Right lobe of liver (tissue), 6 donors: ENCODE measurements around the gene TSPAN8. TPM values are rescaled to one million over a fixed set of nuclear protein-coding genes. Genes with fewer than 3 reads are reported as not detected.

Experiments
- ATAC-seq, 4 donors: fragments of 200-7000 bp; cut with Tn5 transposase; one replicate each; pipeline ENCODE4 v1.9.1; 2020; ENCODE audit warnings: mild to moderate bottlenecking in 4 of 4, moderate library complexity in 4 of 4
- DNase-seq, 3 donors: peaks; one replicate each; pipeline ENCODE4 v3.0.0-alpha.2; 2020
- H3K27ac ChIP-seq, 3 donors: fragments of 200-600 bp; one replicate each; pipeline ENCODE4 v1.8.0; 2022
- H3K27me3 ChIP-seq, 2 donors: fragments of 200-600 bp; one replicate each; pipeline ENCODE4 v1.8.0; 2022
- H3K36me3 ChIP-seq, 4 donors: fragments of 200-600 bp; sonication (generic) in 1 of 4; one replicate each; pipeline versions ENCODE4 v1.5.1 to v1.8.0; 2017 to 2022; ENCODE audit warnings: control low read depth in 1 of 4
- H3K4me1 ChIP-seq, 4 donors: fragments of 200-600 bp; sonication (generic) in 1 of 4; one replicate each; pipeline versions ENCODE4 v1.5.1 to v1.8.0; 2017 to 2022; ENCODE audit warnings: control low read depth in 1 of 4
- H3K4me3 ChIP-seq, 3 donors: fragments of 200-600 bp; one replicate each; pipeline ENCODE4 v1.8.0; 2022
- H3K9me3 ChIP-seq, 4 donors: fragments of 200-600 bp; sonication (generic) in 1 of 4; one replicate each; pipeline versions ENCODE4 v1.5.1 to v1.8.0; 2017 to 2022; ENCODE audit warnings: control low read depth in 1 of 4
- POLR2A ChIP-seq: fragments of 450-650 bp; IDR thresholded peaks from one replicate; pipeline ENCODE4 v1.6.1; 2017; ENCODE audit warnings: antibody characterized with exemption, mild to moderate bottlenecking
- WGBS: methylation state at CpG from one replicate; pipeline ENCODE4 v1.1.6; 2018; ENCODE audit warnings: low coverage, low lambda C conversion rate; ENCODE audit not compliant: insufficient coverage; ENCODE audit errors: missing lambda C conversion rate; 5-methylcytosine and 5-hydroxymethylcytosine counted together
- intact Hi-C, 2 donors: fragments of 100-400 bp; cut with DNase I; formaldehyde crosslinking; loops; one replicate each; pipeline versions ENCODE4 v1.11.2 to v1.14.1; 2022
- total RNA-seq, 6 experiments: library from RNA; depleted of rRNA in 2 of 6; stranded (reverse); fragments of >200 nt in 2 of 6; fragmentation: NEBNext Ultra II Directional in 3 of 6; extraction: Animal tissue kit (Norgen Biotek cat#: 25700) in 3 of 6; gene quantifications; one replicate each; pipeline versions ENCODE4 v1.1.0 to v1.2.4, GENCODE V29; 2016 to 2023
- TF ChIP-seq, protein P1 (sequence below), 4 donors: fragments of 200-600 bp in 3 of 4; fragments of 450-650 bp in 1 of 4; IDR thresholded peaks; one replicate each; pipeline versions ENCODE4 v1.5.1 to v1.8.0; 2016 to 2022; ENCODE audit warnings: antibody characterized with exemption in 4 of 4, mild to moderate bottlenecking in 2 of 4
- donor health status: DM: no; HTN: yes; CAD: no.
- donor health status: DM: no; HTN: no; CAD: no.
- donor health status: DM: no; HTN: no; CAD: no.
- donor health status: DM: no; HTN: yes; CAD: no.
- donor health status: DM: no; HTN: yes; CAD: no.

The TSPAN8 gene
- total RNA-seq, 6 experiments from 2014 or later = 2.0 to 12.6 (median 7.8) TPM

DNA sequence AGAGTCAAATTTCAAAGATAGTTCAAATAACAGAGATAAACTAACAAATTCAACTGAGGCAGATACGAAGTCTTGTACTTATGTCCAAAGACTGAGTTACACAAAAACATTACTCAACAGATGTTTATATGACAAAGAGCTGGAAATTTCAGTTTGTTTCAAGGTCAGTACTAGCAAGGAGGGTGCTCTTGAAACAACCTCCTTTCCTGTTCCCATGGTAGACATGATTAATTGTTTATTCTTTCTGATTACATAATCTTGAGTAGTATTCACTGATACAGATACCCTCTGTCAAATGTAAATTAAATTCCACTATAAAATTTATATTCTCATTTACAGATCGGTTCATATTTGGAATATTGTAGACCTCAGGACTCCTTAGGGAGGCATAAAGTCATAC, 23.4 kb downstream of the TSPAN8 start:
- Histone ChIP-seq H3K36me3 (no peaks in the 10 kb centered on the region), H3K27me3 (no peaks in the 10 kb centered on the region), H3K9me3 (no peaks in the 10 kb centered on the region), H3K27ac (no peak overlapping the region), H3K4me3 (no peak overlapping the region), H3K4me1 (peaks cover 0 to 6% (median 0%) of the 10 kb centered on the region in 4 donors)
- whole genome bisulfite sequencing = 33% methylated on average over 2 of the region's 2 CpGs
- DNase-seq (no peak), ATAC-seq (peak in 1 of 4 donors; percentile 30)
- intact Hi-C loops = no loop called here
- no peak for TF ChIP-seq POLR2A
- TF ChIP-seq, protein P1, sequence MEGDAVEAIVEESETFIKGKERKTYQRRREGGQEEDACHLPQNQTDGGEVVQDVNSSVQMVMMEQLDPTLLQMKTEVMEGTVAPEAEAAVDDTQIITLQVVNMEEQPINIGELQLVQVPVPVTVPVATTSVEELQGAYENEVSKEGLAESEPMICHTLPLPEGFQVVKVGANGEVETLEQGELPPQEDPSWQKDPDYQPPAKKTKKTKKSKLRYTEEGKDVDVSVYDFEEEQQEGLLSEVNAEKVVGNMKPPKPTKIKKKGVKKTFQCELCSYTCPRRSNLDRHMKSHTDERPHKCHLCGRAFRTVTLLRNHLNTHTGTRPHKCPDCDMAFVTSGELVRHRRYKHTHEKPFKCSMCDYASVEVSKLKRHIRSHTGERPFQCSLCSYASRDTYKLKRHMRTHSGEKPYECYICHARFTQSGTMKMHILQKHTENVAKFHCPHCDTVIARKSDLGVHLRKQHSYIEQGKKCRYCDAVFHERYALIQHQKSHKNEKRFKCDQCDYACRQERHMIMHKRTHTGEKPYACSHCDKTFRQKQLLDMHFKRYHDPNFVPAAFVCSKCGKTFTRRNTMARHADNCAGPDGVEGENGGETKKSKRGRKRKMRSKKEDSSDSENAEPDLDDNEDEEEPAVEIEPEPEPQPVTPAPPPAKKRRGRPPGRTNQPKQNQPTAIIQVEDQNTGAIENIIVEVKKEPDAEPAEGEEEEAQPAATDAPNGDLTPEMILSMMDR (IDR thresholded peaks at IDR 0.05) = no peak

- Histone ChIP-seq H3K36me3 (no peaks in the 10 kb centered on the region), H3K4me1 (peaks cover 0 to under 1% (median 0%) of the 10 kb centered on the region in 4 donors), H3K9me3 (no peaks in the 10 kb centered on the region), H3K4me3 (no peak overlapping the region), H3K27ac (no peak overlapping the region), H3K27me3 (no peaks in the 10 kb centered on the region)
- intact Hi-C loops = no loop called here
- no peak for TF ChIP-seq POLR2A
- TF ChIP-seq, protein P1 (IDR thresholded peaks at IDR 0.05) = no peak
- WGBS = 17% methylated on average over 1 of the region's 1 CpG
- ATAC-seq (no peak), DNase-seq (no peak)
Measured at GRCh38 chr12:71130521-71131069, 27.2 kb downstream of the TSPAN8 start.

- ATAC-seq (no peak), DNase-seq (no peak)
- Histone ChIP-seq H3K4me3 (no peak overlapping the region), H3K36me3 (no peaks in the 10 kb centered on the region), H3K9me3 (no peaks in the 10 kb centered on the region), H3K4me1 (peaks cover 0 to 5% (median 0%) of the 10 kb centered on the region in 4 donors), H3K27me3 (no peaks in the 10 kb centered on the region), H3K27ac (no peak overlapping the region)
- no peak for TF ChIP-seq POLR2A
- TF ChIP-seq, protein P1 (IDR thresholded peaks at IDR 0.05) = no peak
- 49% methylated on average over 2 of the region's 2 CpGs for WGBS
- intact Hi-C loops = no loop called here
Measured at GRCh38 chr12:71129364-71129763, 28.4 kb downstream of the TSPAN8 start.

- no peak overlapping the region for H3K4me3 ChIP-seq
- no peaks in the 10 kb centered on the region for H3K27me3 ChIP-seq
- intact Hi-C loops = no loop called here
- DNase-seq = no peak
- H3K4me1 ChIP-seq = peaks cover 0 to 5% (median 0%) of the 10 kb centered on the region in 4 donors
- no peak overlapping the region for H3K27ac ChIP-seq
- TF ChIP-seq POLR2A = no peak
- TF ChIP-seq, protein P1 (IDR thresholded peaks at IDR 0.05) = no peak
- H3K9me3 ChIP-seq = no peaks in the 10 kb centered on the region
- H3K36me3 ChIP-seq = no peaks in the 10 kb centered on the region
- no peak for ATAC-seq
- WGBS = 15% methylated on average over 1 of the region's 1 CpG
Measured at GRCh38 chr12:71128191-71128788, 29.5 kb downstream of the TSPAN8 start.
